Measurements from ENCODE around the gene TMEM51. TPM values are rescaled to one million over a fixed set of nuclear protein-coding genes. Genes with fewer than 3 reads are reported as not detected.

Gene TMEM51
- total and polyA plus RNA-seq, 2 of the 13 experiments (the other 11 are each of a cell fraction or from before 2014, with no cell fraction given) = 12.2 to 22.3 TPM

DNA sequence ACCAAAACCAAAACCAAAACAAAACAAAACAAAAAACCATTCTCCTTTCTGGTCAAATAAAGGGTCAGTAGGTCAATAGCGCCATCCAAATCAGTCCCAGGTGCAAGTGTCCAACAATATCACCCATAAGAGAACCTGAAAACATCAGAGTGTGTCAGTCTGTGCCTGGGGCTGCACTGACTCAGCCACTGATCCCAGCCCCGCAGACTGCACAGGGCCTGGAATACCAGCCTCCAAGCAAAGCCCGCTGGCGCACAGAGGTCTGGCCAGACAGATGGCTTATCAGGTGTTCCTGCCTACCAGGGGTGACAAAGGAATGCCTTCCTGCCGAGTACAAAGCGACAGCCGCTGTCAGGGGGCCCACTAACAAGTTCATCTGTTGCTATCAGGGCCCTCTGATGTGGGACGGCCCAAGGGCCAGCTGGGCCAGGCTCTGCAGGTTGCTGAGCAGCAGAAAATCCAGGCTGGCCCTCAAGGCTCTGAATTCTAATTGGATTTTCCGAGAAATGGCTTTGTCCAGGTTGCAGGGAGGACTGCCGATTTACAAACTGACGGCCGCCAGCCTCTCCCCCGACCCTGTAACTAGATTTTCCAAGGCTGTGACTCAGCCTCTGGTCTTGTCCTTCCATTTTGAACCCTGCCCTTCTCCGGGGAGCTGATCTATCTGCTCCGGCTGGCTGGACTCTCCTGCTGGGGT is 13.7 kb upstream of the TMEM51 start (continued):
- TF ChIP-seq BORCS8-MEF2B (CRISPR knock-in tag; IDR thresholded peaks at IDR 0.05) = no peak
- TF ChIP-seq PAWR (CRISPR knock-in tag; IDR thresholded peaks at IDR 0.05; ENCODE audit: borderline replicate concordance) = no peak
- no peak for TF ChIP-seq ZSCAN9 (CRISPR knock-in tag; IDR thresholded peaks at IDR 0.05; ENCODE audit: borderline replicate concordance)
- no peak for TF ChIP-seq ZSCAN20 (CRISPR knock-in tag; IDR thresholded peaks at IDR 0.05; ENCODE audit: borderline replicate concordance)
- no peak for TF ChIP-seq ZNF253 (CRISPR knock-in tag; IDR thresholded peaks at IDR 0.05; ENCODE audit: borderline replicate concordance)
- no peak; the same call in 1 of the 2 replicates for TF ChIP-seq FOXO1 (CRISPR knock-in tag; IDR thresholded peaks at IDR 0.05)
- TF ChIP-seq ATF7 (IDR thresholded peaks at IDR 0.05) = no peak
- no peak; the same call in 1 of the 2 replicates for TF ChIP-seq ATF7 (CRISPR knock-in tag; IDR thresholded peaks at IDR 0.05)
- TF ChIP-seq ZMYM4 (CRISPR knock-in tag; IDR thresholded peaks at IDR 0.05) = peak; percentile 36; the same call in 1 of the 2 replicates
- peak; percentile 72; the same call in 1 of the 2 replicates for TF ChIP-seq ZNF121 (CRISPR knock-in tag; IDR thresholded peaks at IDR 0.05)
- TF ChIP-seq, protein P1, sequence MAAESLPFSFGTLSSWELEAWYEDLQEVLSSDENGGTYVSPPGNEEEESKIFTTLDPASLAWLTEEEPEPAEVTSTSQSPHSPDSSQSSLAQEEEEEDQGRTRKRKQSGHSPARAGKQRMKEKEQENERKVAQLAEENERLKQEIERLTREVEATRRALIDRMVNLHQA (CRISPR knock-in tag; IDR thresholded peaks at IDR 0.05) = no peak
- TF ChIP-seq XBP1 (CRISPR knock-in tag; IDR thresholded peaks at IDR 0.05) = no peak
- TF ChIP-seq ZNF329 (CRISPR knock-in tag; IDR thresholded peaks at IDR 0.05; ENCODE audit: low read depth) = no peak
- no peak for TF ChIP-seq ZNF674 (CRISPR knock-in tag; IDR thresholded peaks at IDR 0.05; ENCODE audit: low read depth)
- TF ChIP-seq, protein P2, sequence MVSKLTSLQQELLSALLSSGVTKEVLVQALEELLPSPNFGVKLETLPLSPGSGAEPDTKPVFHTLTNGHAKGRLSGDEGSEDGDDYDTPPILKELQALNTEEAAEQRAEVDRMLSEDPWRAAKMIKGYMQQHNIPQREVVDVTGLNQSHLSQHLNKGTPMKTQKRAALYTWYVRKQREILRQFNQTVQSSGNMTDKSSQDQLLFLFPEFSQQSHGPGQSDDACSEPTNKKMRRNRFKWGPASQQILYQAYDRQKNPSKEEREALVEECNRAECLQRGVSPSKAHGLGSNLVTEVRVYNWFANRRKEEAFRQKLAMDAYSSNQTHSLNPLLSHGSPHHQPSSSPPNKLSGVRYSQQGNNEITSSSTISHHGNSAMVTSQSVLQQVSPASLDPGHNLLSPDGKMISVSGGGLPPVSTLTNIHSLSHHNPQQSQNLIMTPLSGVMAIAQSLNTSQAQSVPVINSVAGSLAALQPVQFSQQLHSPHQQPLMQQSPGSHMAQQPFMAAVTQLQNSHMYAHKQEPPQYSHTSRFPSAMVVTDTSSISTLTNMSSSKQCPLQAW (CRISPR knock-in tag; IDR thresholded peaks at IDR 0.05) = peak; percentile 85; the same call in 1 of the 2 replicates
- TF ChIP-seq, protein P3, sequence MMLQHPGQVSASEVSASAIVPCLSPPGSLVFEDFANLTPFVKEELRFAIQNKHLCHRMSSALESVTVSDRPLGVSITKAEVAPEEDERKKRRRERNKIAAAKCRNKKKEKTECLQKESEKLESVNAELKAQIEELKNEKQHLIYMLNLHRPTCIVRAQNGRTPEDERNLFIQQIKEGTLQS (CRISPR knock-in tag; IDR thresholded peaks at IDR 0.05) = no peak; the same call in 1 of the 2 replicates
- TF ChIP-seq, protein P4, sequence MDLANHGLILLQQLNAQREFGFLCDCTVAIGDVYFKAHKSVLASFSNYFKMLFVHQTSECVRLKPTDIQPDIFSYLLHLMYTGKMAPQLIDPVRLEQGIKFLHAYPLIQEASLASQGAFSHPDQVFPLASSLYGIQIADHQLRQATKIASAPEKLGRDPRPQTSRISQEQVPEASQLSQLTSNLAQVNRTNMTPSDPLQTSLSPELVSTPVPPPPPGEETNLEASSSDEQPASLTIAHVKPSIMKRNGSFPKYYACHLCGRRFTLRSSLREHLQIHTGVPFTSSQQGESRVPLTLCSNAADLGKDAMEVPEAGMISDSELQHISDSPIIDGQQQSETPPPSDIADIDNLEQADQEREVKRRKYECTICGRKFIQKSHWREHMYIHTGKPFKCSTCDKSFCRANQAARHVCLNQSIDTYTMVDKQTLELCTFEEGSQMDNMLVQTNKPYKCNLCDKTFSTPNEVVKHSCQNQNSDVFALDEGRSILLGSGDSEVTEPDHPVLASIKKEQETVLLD (CRISPR knock-in tag; IDR thresholded peaks at IDR 0.05; ENCODE audit: low read depth) = no peak
- TF ChIP-seq ZNF207 (IDR thresholded peaks at IDR 0.05; ENCODE audit: borderline replicate concordance) = no peak
- TF ChIP-seq GATAD2A (CRISPR knock-in tag; IDR thresholded peaks at IDR 0.05) = peak; percentile 71
- TF ChIP-seq STAT5B (CRISPR knock-in tag; IDR thresholded peaks at IDR 0.05) = no peak
- no peak for TF ChIP-seq ZNF282 (IDR thresholded peaks at IDR 0.05; ENCODE audit: partially characterized antibody)
- TF ChIP-seq, protein P5, sequence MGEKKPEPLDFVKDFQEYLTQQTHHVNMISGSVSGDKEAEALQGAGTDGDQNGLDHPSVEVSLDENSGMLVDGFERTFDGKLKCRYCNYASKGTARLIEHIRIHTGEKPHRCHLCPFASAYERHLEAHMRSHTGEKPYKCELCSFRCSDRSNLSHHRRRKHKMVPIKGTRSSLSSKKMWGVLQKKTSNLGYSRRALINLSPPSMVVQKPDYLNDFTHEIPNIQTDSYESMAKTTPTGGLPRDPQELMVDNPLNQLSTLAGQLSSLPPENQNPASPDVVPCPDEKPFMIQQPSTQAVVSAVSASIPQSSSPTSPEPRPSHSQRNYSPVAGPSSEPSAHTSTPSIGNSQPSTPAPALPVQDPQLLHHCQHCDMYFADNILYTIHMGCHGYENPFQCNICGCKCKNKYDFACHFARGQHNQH (CRISPR knock-in tag; IDR thresholded peaks at IDR 0.05) = peak; percentile 75
- TF ChIP-seq MIER2 (CRISPR knock-in tag; IDR thresholded peaks at IDR 0.05) = 0 out of 2 replicates have a peak, but pooled peaks have one; percentile 54
- TF ChIP-seq KDM4B (CRISPR knock-in tag; IDR thresholded peaks at IDR 0.05) = no peak
- peak; percentile 45; the same call in 1 of the 2 replicates for TF ChIP-seq RFXAP (CRISPR knock-in tag; IDR thresholded peaks at IDR 0.05; ENCODE audit: borderline replicate concordance)
- no peak for TF ChIP-seq ZNF616 (CRISPR knock-in tag; IDR thresholded peaks at IDR 0.05; ENCODE audit: low read depth)
- no peak; the same call in 1 of the 2 replicates for TF ChIP-seq POLR2G (IDR thresholded peaks at IDR 0.05; ENCODE audit: low read depth, low read length)
- TF ChIP-seq NFE2 (CRISPR knock-in tag; IDR thresholded peaks at IDR 0.05) = no peak
